DMS153 (cell line): ENCODE measurements around the gene TSPAN10.
A peak's percentile ranks its signal among the peaks of the same experiment; 100 is the strongest.
"Not testable (repeated sequence)": the region's sequence is repeated elsewhere in the genome, so short reads cannot be mapped to it uniquely, and the experiment has no call there.

ENCODE experiments used
- DNase-seq: peaks from one replicate; lab custom pipeline; 2025; lab: John Stamatoyannopoulos, UW

The TSPAN10 gene

GRCh38 chr17:81662002-81662401 lies 25.0 kb downstream of the TSPAN10 start:
- DNase-seq, result no peak

GRCh38 chr17:81664051-81664470 lies 27.1 kb downstream of the TSPAN10 start:
- DNase-seq, result no peak

GRCh38 chr17:81665205-81666091 lies 28.5 kb downstream of the TSPAN10 start:
- no peak for DNase-seq

GRCh38 chr17:81666092-81666341 lies 29.0 kb downstream of the TSPAN10 start:
- no peak for DNase-seq

GRCh38 chr17:81666342-81667191 lies 29.6 kb downstream of the TSPAN10 start, which contains the start of the genes CCDC137 and OXLD1:
Gene CCDC137, plus strand, starts transcription at chr17:81666737. Its CDS starts 30 bp downstream, at chr17:81666767.
Gene OXLD1, minus strand, starts transcription at chr17:81666605. Its CDS starts 28 bp downstream, at chr17:81666577.
- DNase-seq, result peak; percentile 90

- DNase-seq, result no peak
Observed at GRCh38 chr17:81667754-81668153, 30.8 kb downstream of the TSPAN10 start.

GRCh38 chr17:81672504-81672903 lies 35.5 kb downstream of the TSPAN10 start:
- no peak for DNase-seq

- no peak for DNase-seq
Observed at GRCh38 chr17:81672954-81673353, 36.0 kb downstream of the TSPAN10 start.

- no peak for DNase-seq
Observed at GRCh38 chr17:81673561-81674258, 36.7 kb downstream of the TSPAN10 start.

GRCh38 chr17:81675515-81676221 lies 38.7 kb downstream of the TSPAN10 start:
- DNase-seq, result not testable (repeated sequence)

- no peak for DNase-seq
Observed at GRCh38 chr17:81676906-81677305, 39.9 kb downstream of the TSPAN10 start.

- no peak for DNase-seq
Observed at GRCh38 chr17:81680150-81680549, 43.2 kb downstream of the TSPAN10 start.

GRCh38 chr17:81681672-81682071 lies 44.7 kb downstream of the TSPAN10 start:
- DNase-seq, result no peak

GRCh38 chr17:81682565-81683207 lies 45.7 kb downstream of the TSPAN10 start:
- DNase-seq, result no peak

- no peak for DNase-seq
Observed at GRCh38 chr17:81683208-81683583, 46.2 kb downstream of the TSPAN10 start.

GRCh38 chr17:81683584-81684441 lies 46.8 kb downstream of the TSPAN10 start, which contains the start of the genes ARL16 and HGS:
Gene ARL16, minus strand, starts transcription at chr17:81683797. Its CDS starts 44 bp downstream, at chr17:81683753.
Gene HGS, plus strand, starts transcription at chr17:81684011. Its CDS starts 56 bp downstream, at chr17:81684067.
- peak; percentile 98 for DNase-seq

- no peak for DNase-seq
Observed at GRCh38 chr17:81684442-81684911, 47.5 kb downstream of the TSPAN10 start.

GRCh38 chr17:81685108-81685507 lies 48.1 kb downstream of the TSPAN10 start:
- no peak for DNase-seq

GRCh38 chr17:81686614-81687013 lies 49.6 kb downstream of the TSPAN10 start:
- no peak for DNase-seq
